ENCODE results near the gene ATP6V0B. TPM values are rescaled to one million over a fixed set of nuclear protein-coding genes. Genes with fewer than 3 reads are reported as not detected.

The ATP6V0B gene
- total and polyA plus RNA-seq, 2 of the 13 experiments (the other 11 are each of a cell fraction or from before 2014, with no cell fraction given) = 157 to 161 TPM

DNA sequence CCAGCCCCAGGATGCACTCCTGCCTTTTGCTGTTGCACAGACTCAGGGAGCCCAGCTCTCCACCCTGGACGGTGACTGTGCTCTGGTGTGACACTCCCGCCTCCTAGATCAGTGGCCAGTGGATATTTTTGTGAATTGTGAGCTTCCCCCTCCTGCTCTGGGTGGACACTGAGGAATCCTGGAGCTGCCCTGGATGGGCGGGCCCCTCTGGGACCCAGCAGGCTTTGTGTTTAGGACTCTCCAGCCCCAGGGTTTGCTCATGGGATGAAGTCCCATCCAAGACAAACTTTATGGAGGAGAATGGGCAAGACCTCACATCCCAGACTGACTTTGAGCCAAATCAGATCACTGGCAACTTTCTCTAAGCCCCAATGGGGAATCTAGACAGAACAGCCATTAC is 40.4 kb downstream of the ATP6V0B start:
- DNase-seq (ENCODE audit: low spot score) = no peak
- H3K79me2 ChIP-seq (ENCODE audit: insufficient read depth, low read length) = no peaks in the 10 kb centered on the region
- H3K27me3 ChIP-seq (ENCODE audit: control insufficient read depth in 1 of 2, insufficient read depth in 2 of 2, low read length in 2 of 2) = no peaks in the 10 kb centered on the region
- no peaks in the 10 kb centered on the region for H3K9me3 ChIP-seq (ENCODE audit: low read length)
- TF ChIP-seq KDM5B (CRISPR knock-in tag; IDR thresholded peaks at IDR 0.05; ENCODE audit: borderline replicate concordance) (no peak), NPAS2 (CRISPR knock-in tag; IDR thresholded peaks at IDR 0.05; ENCODE audit: borderline replicate concordance) (no peak), TCF7 (IDR thresholded peaks at IDR 0.05; ENCODE audit: low read depth) (no peak), NFIB (CRISPR knock-in tag; IDR thresholded peaks at IDR 0.05; ENCODE audit: borderline replicate concordance) (no peak)
- TF ChIP-seq, protein P1, sequence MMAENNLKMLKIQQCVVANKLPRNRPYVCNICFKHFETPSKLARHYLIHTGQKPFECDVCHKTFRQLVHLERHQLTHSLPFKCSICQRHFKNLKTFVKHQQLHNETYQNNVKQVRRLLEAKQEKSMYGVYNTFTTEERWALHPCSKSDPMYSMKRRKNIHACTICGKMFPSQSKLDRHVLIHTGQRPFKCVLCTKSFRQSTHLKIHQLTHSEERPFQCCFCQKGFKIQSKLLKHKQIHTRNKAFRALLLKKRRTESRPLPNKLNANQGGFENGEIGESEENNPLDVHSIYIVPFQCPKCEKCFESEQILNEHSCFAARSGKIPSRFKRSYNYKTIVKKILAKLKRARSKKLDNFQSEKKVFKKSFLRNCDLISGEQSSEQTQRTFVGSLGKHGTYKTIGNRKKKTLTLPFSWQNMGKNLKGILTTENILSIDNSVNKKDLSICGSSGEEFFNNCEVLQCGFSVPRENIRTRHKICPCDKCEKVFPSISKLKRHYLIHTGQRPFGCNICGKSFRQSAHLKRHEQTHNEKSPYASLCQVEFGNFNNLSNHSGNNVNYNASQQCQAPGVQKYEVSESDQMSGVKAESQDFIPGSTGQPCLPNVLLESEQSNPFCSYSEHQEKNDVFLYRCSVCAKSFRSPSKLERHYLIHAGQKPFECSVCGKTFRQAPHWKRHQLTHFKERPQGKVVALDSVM (CRISPR knock-in tag; IDR thresholded peaks at IDR 0.05) = no peak
- no peak overlapping the region for H3K4me2 ChIP-seq (ENCODE audit: low read depth, low read length)
- CTCF ChIA-PET (ENCODE audit: low intra/inter-chr PET ratio, low total read pairs) = no interaction called here
- H3K27ac ChIP-seq (ENCODE audit: extremely low read length, insufficient read depth, low read length) = no peak overlapping the region
- no TSS peak for BruUV-seq (replicated peaks)
- FAIRE-seq = no peak
- in situ Hi-C loops (cut with HindIII; ENCODE audit: extremely low pct_ligation_motif_present, low pct_unique_long_range_greater_than_20kb) = no loop called here
- H4K20me1 ChIP-seq (ENCODE audit: insufficient read depth, low read length) = no peaks in the 10 kb centered on the region
- H3K4me3 ChIP-seq (replicated peaks in 1 of 3; ENCODE audit: insufficient read depth in 1 of 3, low read depth in 2 of 3, low read length in 3 of 3) = no peak overlapping the region
- H3K9ac ChIP-seq (ENCODE audit: insufficient read depth, low read depth, low read length) = no peak overlapping the region
- POLR2A ChIA-PET = interaction anchor here (1.2 to 1.7 kb wide), 2 partner anchors 16 to 27 kb away, joined by 3 to 7 read pairs; partner anchors contain the start of gene SLC6A9
- H2AFZ ChIP-seq (ENCODE audit: low read length) = no peak overlapping the region
- H3K36me3 ChIP-seq (replicated peaks in 1 of 2; ENCODE audit: control insufficient read depth in 1 of 2, insufficient read depth in 2 of 2, low read length in 2 of 2) = peaks cover 0 to 3% of the 10 kb centered on the region in 2 experiments; a peak in 2 of 5 replicates
- WGBS (ENCODE audit: low lambda C conversion rate) = 71% methylated on average over 2 of the region's 3 CpGs
- intact Hi-C loops (cut with micrococcal nuclease; ENCODE audit: unreplicated experiment) = no loop called here
- peak; percentile 7; the same call in 1 of the 3 replicates for ATAC-seq
- peaks cover 52% of the 10 kb centered on the region for H3K4me1 ChIP-seq (ENCODE audit: insufficient read depth, low read length)

Measured in HepG2 (cell line).